ENCODE data around the gene ARF1. TPM values are rescaled to one million over a fixed set of nuclear protein-coding genes. Genes with fewer than 3 reads are reported as not detected.

ARF1 gene
- total RNA-seq = 258 and 280 TPM in 2 replicates

DNA sequence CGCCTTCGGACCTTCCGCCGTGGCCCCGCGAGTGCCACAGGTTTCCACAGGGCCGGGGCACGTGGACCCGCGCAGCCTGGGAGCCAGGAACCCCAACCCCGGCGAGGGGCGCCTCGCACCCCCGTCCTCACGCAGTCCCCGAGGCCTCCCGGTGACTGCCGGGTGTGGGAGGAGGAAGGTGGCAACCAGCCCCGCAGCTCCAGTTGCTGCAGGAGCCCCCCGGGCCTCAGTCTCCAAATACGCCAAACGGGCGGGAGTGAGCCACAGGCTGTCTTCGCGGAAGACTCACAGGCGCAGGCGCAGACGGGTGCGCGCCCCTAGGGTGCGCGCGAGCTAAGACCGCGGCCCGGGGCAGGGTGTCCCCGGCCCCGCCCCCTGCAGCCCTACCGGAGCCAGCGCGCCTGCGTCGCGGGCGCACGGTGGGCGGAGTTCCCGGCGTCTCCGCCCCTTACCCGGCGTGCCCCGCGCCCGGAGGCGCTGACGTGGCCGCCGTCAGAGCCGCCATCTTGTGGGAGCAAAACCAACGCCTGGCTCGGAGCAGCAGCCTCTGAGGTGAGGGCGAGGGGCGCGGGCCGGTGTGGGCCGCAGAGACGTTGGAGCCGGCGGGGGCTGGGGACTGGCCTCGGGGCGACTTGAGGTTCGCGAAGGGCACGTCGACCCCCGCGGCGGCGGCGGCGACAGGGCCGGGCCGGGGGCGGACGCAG is at the start of gene ARF1:
Gene ARF1, plus strand, starts transcription at position 495 of the 704 bp plus-strand sequence. CDS start 14,407 bp downstream, outside the sequence.

GRCh38 chr1:228102791-228103620 is 20.5 kb downstream of the ARF1 start, which contains the start of gene C1orf35:
Gene C1orf35 (minus strand): TSS chr1:228103325. CDS start chr1:228103227, 98 bp downstream.

GRCh38 chr1:228109073-228109961 is 26.8 kb downstream of the ARF1 start, which contains the start of gene MRPL55:
Gene MRPL55 (minus strand): TSS chr1:228109299. CDS start chr1:228108260, 1,039 bp downstream.

GRCh38 chr1:228139931-228140723 is 57.6 kb downstream of the ARF1 start, which contains the start of gene GUK1:
Gene GUK1 (plus strand): TSS chr1:228140279. CDS start chr1:228140303, 24 bp downstream.

Small RNAs within 50 kb of the gene (small RNA-seq; reads per million reads assigned to genes)
- gene AL359510.1 = not detected

Other genes with a start within 250 kb of the ARF1 start
- gene WNT9A, start 134.8 kb upstream of the ARF1 start, total RNA-seq = 0.78 and 1.5 TPM in 2 replicates
- gene WNT3A, start 75.7 kb upstream of the ARF1 start, total RNA-seq = not detected in 2 replicates
- gene C1orf35, start 20.6 kb downstream of the ARF1 start, total RNA-seq = 5.5 and 10.7 TPM in 2 replicates
- 35.2 and 51.4 TPM in 2 replicates for gene MRPL55, start 26.6 kb downstream of the ARF1 start, total RNA-seq
- 295 and 463 TPM in 2 replicates for gene GUK1, start 57.6 kb downstream of the ARF1 start, total RNA-seq
- 1.8 and 2.7 TPM in 2 replicates for gene GJC2, start 67.2 kb downstream of the ARF1 start, total RNA-seq
- 3.7 and 4.3 TPM in 2 replicates for gene IBA57, start 83.1 kb downstream of the ARF1 start, total RNA-seq
- 1.4 and 2.9 TPM in 2 replicates for gene OBSCN, start 125.3 kb downstream of the ARF1 start, total RNA-seq